ENCODE data around the gene ELAVL4.
A peak's percentile ranks its signal among the peaks of the same experiment; 100 is the strongest.
"Not testable (repeated sequence)": the region's sequence is repeated elsewhere in the genome, so short reads cannot be mapped to it uniquely, and the experiment has no call there.

The ELAVL4 gene

DNA sequence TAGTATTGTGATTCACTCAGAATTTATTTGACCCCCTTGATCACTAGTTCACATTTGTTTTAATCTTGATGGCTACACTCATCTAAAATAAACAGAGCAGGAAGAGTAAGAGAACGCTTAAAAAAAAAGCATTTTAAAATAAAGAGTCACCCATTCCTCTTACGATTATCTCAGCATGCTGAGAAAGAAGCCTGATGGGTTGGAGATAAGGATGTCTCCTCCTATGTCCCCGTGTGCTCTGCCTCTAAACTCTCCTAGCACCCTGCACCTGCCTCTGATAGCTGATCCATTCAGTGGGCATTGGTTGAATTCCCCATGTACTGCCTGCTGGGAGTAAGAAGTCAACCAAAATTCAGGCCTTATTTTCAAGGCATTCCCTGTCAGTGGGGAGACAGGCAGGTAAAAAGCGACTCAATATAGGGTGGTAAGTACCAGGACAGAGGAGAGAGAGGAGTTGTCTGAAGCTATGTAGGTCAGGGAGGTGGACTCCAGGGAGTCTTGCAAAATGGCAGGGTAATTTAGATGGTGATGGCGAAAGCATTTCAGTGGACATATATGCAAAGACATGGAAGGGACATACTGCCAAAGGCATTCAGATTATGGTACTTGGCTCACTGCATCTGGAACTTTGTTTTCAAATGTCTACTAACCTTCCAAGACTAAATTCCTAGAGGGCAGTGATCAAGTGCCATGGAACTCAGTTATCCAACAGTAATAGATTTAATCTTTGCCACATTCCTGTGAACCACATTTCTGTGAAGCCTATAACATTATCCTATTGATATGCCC is 18.4 kb downstream of the ELAVL4 start:
- DNase-seq: no peak

DNA sequence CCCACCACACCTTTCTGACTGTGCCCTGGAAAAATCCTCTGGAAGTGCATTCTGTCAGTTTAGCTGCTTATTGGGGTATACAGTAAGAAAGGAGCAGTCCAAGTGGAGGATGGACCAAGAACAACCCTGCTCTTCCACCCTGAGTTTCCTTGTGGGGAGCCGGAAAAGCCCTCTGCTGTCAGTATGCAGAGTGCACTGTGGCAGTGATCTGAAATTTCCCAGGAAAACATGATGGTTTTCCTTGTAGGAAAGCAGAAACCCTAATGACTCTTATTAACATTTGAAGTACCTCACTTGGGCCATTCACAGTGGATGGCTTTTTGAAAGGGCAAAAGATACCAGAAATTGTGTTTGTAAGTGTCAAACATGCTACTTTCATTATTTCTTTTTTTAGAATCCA is 20.5 kb downstream of the ELAVL4 start:
- no peak for DNase-seq

DNA sequence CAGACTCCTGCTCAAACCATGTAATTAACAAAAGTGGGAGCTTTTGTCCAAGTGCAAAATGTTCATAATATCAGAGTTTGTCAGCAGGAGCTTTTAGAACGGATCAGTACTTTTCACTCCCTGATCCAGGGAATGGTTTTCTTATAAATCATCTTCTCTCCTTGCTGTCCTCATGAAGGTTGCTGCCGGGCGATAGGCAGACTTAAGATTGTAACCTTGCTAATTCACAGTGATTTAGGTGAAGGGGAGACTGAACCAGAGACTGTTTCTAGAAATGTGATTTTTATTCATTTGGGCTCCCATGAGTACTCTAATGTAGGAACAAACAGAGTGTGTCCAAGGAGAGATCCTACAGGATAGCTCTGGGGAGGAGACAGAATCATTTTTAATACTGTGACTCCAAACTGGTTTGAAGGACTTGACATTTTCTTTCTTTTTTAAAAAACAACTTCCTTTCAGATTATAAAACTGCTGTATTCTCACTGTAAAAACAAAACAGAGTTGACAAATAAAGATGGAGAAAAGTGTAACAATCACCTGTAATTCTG is 23.7 kb downstream of the ELAVL4 start:
- DNase-seq: no peak

DNA sequence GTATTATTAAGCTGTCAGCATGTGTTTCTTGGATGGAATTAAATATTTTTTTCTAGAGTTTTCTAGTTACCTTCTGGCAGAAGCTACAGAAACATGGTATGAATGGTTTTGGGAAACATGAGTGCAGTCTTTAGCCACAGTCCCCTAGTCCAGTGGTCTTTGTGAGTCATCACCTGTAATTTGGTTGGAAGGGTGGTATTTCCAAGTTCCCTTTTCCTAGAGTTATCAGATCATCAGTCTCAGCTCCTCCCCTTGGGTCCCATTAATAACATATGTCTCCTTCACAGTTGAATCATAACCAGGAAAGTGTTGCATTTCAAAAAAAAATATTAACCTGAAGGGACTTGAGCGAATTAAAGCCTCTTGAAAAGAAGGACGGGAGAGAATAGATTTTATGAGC is 27.0 kb downstream of the ELAVL4 start:
- DNase-seq: peak; percentile 17

DNA sequence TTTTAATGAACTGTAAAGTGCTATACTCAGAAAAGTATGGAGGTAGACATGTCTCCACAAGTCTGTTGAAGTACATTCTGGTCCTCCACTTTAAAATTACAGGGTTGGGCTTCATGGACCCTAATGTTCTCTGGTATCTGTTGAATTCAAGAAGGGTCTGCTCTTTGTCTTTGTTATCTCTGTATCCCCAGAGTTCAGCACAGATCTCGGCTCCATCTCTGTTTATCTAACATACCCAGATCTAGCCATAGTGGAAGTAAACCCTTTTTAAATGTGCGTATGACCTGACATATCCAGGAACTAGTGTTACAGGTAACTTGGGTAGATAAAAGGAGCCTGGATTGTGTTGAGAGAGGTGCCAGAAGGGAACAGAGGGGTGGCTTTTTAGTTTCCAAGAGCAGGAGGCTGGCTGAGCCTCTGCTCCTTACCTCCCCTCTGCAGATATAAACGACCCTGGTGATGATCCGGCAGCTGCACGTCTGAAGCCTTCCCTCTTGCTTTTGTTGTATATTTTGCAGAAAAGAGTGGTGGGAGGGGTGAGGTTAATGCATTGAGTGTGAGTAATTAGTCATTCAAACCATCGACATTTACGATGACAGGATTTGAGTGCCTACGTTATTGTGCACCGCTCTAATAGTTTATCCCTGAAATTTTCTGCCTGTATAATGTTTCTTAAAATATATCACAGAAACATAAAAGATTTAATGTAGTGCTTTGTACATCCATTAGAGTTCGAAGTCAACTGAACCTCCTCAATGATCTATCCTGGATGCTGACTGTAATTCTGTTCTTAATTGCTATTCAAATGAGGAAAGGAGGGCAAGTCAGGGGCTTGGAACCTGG is 30.8 kb downstream of the ELAVL4 start:
- DNase-seq: no peak

DNA sequence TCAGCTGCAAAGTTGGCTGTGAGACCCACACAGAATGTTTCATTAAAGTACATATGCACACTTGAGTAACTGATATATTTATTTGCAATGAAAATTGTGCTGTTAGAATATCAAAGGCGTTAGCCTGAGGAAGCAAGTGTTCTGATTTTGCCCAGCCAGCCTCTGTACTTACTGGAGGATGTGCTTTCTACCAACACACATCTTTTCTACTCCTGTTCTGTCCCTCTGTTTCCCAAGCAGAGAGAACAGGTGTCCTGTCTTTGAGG is 31.4 kb downstream of the ELAVL4 start:
- DNase-seq: no peak

DNA sequence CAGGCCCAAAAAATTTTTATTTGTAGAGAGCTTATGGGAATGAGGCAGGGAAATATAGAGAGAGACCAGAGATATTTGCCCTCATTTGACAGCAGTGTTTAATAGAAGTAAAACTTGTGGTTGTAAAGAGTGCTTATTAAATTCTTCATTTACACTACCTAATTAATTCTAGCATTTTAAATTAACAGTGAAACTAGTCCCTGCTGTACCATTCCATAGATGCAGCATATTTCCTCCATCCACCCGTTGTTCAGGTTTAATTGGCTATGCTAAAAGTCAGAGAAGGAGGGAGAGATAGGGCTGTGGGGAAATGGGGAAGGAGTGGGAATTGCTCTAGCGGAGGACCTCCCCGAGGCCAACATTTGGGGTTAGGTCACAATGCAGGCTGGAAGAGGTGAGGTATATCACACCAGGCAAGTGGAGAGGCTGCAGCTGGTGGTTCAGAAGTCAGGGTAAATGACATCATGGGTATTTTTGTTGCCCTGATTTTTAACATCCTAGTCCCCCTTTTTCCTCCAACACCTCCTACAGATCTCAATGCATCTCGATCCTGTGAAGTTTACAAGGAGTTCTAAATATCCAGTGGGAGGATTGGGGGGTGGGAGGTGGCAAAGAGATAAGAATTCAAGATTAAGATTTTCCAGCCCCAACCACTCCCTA is 38.6 kb downstream of the ELAVL4 start:
- DNase-seq: no peak

DNA sequence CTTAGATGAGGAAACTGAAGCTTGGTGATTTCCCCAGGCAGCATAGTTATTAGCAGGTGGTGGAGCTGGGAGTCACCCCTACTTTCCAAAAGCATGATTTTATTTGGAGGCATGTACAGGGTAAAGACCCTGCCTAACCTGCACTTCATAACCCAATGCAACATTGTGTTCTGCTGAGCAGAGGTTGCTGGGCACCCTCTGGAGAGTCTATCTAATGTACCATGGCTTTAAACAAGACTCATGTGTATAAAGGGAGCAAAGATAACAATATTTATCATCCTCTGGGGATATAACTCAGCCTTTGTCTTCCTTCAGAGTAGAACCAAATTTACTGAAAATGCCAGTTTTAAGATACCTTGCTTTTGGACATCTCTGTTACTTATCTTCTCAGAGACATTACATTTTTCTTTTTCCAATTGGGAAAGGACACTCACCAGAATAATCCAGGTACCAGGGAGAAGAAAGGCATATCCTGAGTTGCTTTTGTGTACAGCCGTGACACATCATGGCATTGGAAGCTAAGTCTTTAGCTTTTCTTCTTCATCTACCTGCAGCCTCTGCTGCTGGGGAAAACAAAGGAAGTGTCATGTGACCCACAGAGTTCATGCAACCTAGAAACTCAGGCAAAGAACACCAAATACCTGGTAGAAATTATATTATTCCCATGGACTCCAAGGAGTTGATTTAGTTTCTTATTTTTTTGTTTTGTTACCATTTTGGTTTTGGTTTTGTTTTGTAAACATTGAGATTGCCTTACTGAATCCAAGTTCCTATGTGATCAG is 39.6 kb downstream of the ELAVL4 start:
- no peak for DNase-seq

DNA sequence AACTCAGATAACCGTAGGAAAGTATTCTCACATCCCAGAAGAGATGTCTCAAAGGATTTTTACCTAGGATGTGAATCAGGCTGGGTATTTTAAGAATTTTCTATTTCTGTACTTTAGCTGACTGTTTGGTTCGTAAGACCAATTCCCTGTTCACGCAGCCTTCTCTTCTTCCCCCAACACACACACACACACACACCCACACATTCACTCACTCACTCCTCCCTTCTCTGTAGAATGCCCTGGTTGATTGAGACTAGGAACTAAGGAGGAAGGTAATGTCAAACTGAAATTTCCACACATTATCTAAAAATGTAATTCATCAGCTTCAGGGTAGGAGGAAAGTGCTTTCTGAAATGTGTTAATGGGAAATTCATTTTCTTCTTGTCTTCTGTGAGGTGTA is 43.5 kb downstream of the ELAVL4 start:
- no peak for DNase-seq

DNA sequence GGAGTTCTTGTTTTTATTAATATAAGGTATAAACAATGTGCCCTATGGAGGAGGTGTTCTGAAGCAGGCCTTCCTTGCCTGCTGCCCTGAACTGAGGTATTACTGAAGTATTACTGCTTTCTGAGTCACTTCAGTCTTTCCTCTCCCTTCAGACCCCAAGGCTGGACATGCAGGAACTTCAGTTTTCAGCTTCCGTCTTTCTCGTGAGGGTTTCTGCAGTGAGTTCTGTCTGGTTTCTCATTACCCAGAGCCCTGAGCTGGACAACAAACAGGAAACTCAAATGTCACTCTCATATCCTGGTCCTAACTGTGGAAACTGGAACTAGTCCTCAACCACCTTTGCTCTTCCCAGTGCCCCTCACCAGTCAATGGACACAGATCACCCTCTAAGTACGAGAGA is 46.8 kb downstream of the ELAVL4 start:
- no peak for DNase-seq

DNA sequence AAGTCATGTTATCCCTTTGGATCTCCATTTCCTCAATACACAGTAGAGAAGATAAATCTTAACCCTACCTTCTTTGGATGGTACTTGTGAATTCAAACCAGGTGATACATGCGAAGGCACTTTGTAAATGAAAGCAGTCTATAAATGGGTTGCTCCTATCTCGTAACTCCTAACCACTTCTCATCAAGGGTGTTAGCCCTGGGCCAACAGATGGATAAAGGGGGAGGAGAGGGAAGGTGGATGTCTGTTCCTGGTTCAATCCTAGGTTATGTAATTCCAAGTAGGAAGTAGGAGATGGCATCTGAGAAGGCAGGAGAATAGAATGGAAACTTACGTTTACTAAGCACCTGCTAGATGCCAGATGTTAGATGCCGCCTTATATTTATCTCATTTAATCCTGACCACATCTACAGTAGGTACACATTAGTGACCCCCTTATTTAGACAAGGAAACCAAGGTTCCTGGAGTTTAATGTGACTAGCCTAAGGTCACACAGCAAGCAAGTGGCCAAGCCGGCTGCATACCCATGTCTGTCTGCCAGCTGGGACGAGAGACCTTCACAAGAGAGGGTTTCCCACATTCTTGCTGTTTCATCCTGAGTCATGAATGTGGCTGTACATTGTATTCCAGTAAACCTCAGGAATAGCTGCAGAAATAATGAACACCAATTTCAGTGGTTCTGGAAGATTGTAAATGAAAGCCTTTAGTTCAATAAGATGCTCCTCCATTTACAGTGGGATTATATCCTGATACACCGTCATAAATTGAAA is 47.7 kb downstream of the ELAVL4 start:
- no peak for DNase-seq

DNA sequence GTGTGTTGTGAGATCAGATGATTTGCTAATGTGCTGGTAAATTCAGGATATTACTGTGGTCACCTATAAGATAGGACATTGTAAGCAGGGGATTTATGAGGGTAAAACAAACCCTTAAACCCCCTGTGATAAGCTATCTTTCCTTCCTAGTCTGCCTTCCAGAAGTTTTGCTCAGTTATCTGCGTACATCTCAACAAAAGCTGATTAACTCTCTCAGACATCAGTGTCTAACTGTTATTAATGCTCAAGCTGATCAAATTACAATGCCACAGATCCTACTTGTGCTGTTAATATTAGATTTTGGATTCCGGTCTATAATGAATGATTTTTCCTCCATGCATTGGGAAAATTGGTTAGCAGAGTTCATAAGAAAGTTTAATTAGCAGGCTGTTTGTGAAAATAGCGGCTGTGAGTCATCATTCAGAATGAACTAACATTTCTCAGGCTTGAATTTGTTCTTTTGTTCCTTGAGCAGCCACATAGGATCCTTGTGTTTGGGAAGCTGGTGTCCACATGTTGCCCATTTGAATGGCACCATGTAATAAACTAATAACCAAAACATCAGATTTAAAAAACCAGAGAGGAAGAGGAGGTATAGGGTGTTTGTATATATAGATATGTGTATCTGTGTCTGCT is 48.7 kb downstream of the ELAVL4 start:
- DNase-seq: no peak

DNA sequence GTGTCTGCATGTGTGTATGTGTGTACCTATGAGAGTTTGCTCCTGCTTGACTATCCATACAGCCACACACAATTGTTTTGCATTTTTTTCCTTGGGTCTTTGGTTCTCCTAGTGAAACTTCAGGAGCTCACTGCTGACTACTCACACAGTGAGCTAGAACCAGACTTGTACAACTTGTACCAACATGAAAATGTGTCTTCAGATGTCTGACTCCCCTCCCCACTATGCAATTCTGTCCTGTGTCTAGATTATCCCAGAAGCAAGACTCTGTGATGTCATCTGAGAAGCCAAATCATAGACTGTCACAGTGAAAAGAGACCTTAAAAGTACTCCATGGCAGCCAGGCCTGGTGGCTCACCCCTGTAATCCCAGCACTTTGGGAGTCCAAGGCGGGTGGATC is 49.7 kb downstream of the ELAVL4 start:
- no peak for DNase-seq

DNA sequence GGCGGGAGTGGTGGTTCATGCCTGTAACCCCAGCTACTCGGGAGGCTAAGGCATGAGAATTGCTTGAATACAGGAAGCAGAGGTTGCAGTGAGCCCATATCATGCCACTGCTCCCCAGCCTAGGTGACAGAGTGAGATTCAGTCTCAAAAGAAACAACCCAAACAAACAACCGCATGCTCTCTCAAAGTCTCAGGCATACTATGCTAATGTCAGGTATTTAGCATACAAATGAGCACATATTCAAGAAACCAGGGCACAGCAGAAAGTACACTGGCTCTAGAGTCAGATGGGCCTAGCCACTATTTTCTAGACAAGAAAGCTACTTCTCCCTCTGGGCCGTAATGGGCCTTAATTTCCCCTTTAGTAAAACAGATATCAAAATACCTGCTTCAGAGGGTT is 55.0 kb downstream of the ELAVL4 start:
- DNase-seq: no peak

DNA sequence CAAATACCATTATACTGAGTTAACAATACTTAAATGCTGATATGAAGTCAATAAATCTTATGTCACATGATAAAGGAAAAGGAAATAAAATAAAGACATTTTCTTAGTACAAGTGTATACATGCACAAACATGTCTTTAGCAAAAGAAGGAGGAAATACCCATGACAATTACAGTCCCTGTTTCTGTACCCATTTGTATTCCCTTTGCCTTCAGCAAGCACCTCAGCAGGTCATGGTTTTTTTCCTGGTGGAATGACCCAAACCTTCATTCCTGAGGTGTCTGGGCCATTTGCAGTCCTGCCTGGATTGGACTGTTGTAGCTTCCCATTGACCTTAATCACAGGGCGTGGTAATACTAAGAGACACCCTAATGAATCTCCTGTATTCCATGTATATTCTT is 57.6 kb downstream of the ELAVL4 start:
- DNase-seq: not testable (repeated sequence)

DNA sequence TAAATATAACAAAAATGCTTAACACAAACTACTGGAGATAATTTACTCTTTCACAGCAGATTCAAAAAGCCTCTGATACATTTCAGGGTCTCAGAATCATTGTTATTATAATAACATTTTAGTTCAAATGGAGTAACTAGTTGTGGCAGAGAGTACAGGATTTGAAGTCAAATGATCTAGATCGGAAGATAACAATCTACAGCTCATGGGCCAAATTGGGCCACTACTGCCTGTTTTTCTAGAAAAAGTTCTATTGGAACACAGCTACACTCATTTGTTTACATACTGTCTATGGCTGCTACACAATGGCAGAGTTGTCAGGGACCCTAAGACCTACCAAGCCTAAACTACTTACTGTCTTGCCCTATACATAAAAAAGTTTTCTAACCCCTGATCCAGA is 63.6 kb downstream of the ELAVL4 start:
- no peak for DNase-seq

DNA sequence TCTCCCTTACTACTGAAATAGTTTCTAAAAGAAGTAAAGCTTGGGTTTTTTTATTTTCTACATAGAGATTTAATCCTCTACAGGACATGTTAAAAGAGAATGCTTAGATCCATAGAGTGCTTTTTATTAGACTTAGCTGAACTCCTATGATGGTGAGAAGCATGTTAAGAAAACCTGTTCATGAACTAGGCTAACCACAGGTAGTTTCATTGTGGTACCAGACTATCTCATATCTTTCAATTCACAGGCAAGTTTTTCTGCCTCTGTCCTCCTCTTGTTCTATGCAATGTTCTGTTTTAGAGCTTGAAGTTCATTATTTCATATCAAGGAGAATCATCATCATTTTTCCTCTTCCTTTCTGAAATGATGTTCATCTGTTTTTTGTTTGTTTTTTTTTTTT is 65.4 kb downstream of the ELAVL4 start:
- DNase-seq: no peak

DNA sequence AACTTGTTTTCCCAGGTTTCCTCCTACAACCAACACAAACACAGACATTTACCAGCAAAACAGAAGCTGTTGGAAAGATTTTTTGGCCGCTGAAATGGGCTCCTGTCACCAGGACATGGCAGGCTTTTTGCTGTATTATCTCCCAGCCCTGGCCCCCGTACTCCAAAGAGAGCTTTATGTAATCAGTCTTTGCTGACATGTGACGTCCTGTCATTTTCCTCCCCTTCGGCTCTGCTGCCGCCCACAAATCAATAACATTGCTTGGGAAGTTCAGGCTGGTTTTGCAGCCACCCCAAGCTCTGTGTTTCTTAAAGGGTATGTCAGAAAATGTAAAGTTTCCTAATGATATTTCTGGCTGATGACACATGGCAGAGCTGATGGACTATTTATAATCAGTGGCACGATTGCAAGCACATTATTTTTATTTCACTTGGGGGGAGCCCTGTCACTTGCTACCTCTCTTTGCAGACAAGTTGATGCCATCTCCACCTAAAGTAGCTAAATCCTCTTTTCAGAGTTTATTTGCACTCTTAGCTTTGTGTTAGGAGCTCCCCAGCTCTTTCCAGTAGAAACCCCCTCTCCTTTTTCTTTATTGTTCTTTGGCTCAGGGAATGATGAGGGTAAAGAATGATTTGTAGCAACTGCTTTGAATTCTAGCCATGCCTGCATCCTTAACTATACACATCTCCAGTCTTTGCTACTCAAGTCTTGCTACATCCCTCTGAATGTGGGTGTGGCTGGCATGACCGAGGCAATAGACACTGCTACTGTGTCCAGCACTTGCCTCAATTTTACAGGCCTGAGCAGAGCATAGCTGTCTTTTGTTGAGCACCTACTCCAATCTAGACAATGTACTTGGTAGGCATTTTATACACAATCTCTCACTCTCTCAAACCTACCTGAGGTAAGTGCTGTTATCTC is 67.3 kb downstream of the ELAVL4 start:
- DNase-seq: no peak

DNA sequence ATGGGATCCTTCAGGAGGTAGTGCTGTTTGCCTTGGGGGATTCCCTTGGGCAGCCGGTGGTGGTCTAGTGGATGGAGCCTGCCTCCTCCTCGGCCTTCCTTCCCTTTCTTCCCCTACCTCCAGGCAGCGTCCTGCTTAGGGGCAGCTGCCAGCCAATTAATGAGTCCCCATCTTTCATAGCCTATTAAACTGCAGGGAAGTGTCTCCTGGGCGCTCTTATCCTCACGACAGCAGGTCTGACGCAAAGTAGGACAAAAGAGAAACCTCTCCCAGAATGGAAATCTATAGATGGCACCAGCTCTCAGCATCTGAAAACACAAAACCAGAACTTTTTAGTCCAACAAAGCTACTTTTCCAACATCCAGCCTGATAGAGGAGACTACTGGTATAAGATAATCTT is 69.3 kb downstream of the ELAVL4 start:
- DNase-seq: no peak

DNA sequence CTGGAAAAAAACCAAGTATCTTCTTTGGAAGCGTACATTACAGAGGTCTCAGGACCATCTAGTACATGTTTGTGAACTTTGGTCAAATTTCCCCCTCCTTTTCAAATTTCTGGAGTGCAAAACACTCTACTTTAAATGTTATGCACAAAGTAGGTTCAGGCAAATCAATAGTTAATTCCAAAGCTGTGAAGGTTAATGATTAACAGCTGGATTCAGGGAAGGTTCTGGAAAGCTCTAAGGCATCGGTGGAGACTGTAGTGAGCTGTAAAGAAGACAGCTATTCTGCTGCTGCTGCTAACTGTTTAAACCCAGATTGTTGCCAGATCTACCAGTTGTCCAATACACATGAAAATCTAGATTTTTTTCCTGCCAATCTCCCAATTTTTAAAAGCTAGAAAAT is 70.9 kb downstream of the ELAVL4 start:
- no peak for DNase-seq

DNA sequence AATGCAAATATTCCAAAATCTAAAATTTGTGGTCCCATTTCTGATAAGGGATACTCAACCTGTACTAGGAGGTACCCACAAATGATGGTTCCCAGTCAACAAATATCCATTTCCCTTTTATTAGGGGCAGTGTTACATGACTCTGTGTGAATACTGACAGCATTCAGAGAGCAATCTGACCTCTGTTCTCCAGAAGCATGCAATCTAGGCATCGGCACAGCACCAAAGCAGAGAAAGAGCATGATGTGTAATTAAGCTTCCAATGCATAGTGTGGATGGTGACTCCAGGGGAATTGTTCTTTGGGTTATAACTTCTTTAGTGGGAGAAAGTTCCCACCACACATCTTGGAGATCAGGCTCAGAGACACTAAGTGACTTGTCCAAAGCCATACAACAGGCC is 71.6 kb downstream of the ELAVL4 start:
- no peak for DNase-seq

All from OCI-M1 (cell line).